HL-60 (cell line): Measurements from ENCODE around the gene PLA2G12A.

Source experiments
- CTCF ChIP-seq: IDR thresholded peaks from one replicate; pipeline ENCODE4 v1.5.1; 2011; ENCODE audit warnings: low read length, control low read depth, inconsistent platforms; ENCODE audit not compliant: insufficient read depth
- POLR2AphosphoS5 ChIP-seq: IDR thresholded peaks from 2 replicates; pipeline ENCODE4 v1.6.1; 2012; ENCODE audit warnings: low read depth
- TF ChIP-seq, protein P1 (sequence below): IDR thresholded peaks from 2 replicates; pipeline ENCODE4 v1.6.1; 2012; ENCODE audit warnings: low read depth; ENCODE audit not compliant: insufficient replicate concordance

GRCh38 chr4:109673303-109673702 lies 56.6 kb downstream of the PLA2G12A start:
- TF ChIP-seq CTCF: no peak
- TF ChIP-seq POLR2AphosphoS5: no peak
- TF ChIP-seq, protein P1, sequence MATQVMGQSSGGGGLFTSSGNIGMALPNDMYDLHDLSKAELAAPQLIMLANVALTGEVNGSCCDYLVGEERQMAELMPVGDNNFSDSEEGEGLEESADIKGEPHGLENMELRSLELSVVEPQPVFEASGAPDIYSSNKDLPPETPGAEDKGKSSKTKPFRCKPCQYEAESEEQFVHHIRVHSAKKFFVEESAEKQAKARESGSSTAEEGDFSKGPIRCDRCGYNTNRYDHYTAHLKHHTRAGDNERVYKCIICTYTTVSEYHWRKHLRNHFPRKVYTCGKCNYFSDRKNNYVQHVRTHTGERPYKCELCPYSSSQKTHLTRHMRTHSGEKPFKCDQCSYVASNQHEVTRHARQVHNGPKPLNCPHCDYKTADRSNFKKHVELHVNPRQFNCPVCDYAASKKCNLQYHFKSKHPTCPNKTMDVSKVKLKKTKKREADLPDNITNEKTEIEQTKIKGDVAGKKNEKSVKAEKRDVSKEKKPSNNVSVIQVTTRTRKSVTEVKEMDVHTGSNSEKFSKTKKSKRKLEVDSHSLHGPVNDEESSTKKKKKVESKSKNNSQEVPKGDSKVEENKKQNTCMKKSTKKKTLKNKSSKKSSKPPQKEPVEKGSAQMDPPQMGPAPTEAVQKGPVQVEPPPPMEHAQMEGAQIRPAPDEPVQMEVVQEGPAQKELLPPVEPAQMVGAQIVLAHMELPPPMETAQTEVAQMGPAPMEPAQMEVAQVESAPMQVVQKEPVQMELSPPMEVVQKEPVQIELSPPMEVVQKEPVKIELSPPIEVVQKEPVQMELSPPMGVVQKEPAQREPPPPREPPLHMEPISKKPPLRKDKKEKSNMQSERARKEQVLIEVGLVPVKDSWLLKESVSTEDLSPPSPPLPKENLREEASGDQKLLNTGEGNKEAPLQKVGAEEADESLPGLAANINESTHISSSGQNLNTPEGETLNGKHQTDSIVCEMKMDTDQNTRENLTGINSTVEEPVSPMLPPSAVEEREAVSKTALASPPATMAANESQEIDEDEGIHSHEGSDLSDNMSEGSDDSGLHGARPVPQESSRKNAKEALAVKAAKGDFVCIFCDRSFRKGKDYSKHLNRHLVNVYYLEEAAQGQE: no peak
